Upper lobe of left lung (tissue), 6 donors: ENCODE data around the gene SPATA21. TPM values are rescaled to one million over a fixed set of nuclear protein-coding genes. Genes with fewer than 3 reads are reported as not detected.
A peak's percentile ranks its signal among the peaks of the same experiment; 100 is the strongest.

Source experiments
- ATAC-seq, 2 donors: fragments of 200-7000 bp; cut with Tn5 transposase; one replicate each; pipeline ENCODE4 v1.9.1; 2022; ENCODE audit warnings: mild to moderate bottlenecking in 2 of 2, moderate library complexity in 2 of 2; ENCODE audit not compliant: low FRiP score in 2 of 2
- DNase-seq, 2 donors: peaks; one replicate each; pipeline ENCODE4 v3.0.0-alpha.2; 2019 to 2020
- H3K27ac ChIP-seq, 4 donors: fragments of 200-600 bp; sonication (generic); one replicate each; pipeline ENCODE4 v1.5.1; 2016 to 2019
- H3K27me3 ChIP-seq, 4 donors: fragments of 200-600 bp; sonication (generic); one replicate each; pipeline ENCODE4 v1.5.1; 2017 to 2019
- H3K36me3 ChIP-seq, 4 donors: fragments of 200-600 bp; sonication (generic); one replicate each; pipeline ENCODE4 v1.5.1; 2016 to 2019
- H3K4me1 ChIP-seq, 4 donors: fragments of 200-600 bp; sonication (generic); one replicate each; pipeline ENCODE4 v1.5.1; 2018 to 2019
- H3K4me3 ChIP-seq, 4 donors: fragments of 200-600 bp; sonication (generic); one replicate each; pipeline ENCODE4 v1.5.1; 2017 to 2019; ENCODE audit warnings: mild to moderate bottlenecking in 2 of 4, moderate library complexity in 1 of 4
- H3K9me3 ChIP-seq, 4 donors: fragments of 200-600 bp; sonication (generic); one replicate each; pipeline ENCODE4 v1.5.1; 2018 to 2019
- CTCF ChIP-seq, 6 experiments: fragments of 450-650 bp in 4 of 6; fragments of 200-600 bp in 2 of 6; sonication (generic) in 2 of 6; IDR thresholded peaks; one replicate each; pipeline ENCODE4 v1.5.1; 2016 to 2019; ENCODE audit warnings: antibody characterized with exemption in 6 of 6
- EP300 ChIP-seq, 4 donors: sonication (generic); formaldehyde crosslinking; IDR thresholded peaks; one replicate each; pipeline ENCODE4 v1.5.1; 2017; ENCODE audit warnings: antibody characterized with exemption in 4 of 4, control low read depth in 2 of 4
- POLR2A ChIP-seq, 4 donors: fragments of 450-650 bp; IDR thresholded peaks; one replicate each; pipeline ENCODE4 v1.5.1; 2016 to 2017; ENCODE audit warnings: antibody characterized with exemption in 4 of 4, mild to moderate bottlenecking in 2 of 4
- POLR2AphosphoS5 ChIP-seq, 2 donors: sonication (generic); formaldehyde crosslinking; IDR thresholded peaks; one replicate each; pipeline ENCODE4 v1.5.1; 2017; ENCODE audit warnings: antibody characterized with exemption in 2 of 2
- WGBS, 2 donors: methylation state at CpG; one replicate each; pipeline ENCODE4 v1.1.5; 2017 to 2018; 5-methylcytosine and 5-hydroxymethylcytosine counted together
- total RNA-seq, 6 donors: library from RNA; depleted of rRNA in 4 of 6; stranded (reverse); fragments of >200 nt in 4 of 6; gene quantifications; one replicate each; pipeline versions ENCODE4 v1.1.0 to v1.2.1, GENCODE V29; 2016 to 2021
- donor health status: DM: no; HTN: no; CAD: no; lungs with moderate emphysema.
- donor health status: DM: no; HTN: yes; CAD: no; lungs with severe emphysema.

Gene SPATA21
- total RNA-seq, 6 donors from 2014 or later: not detected

- no peak overlapping the region for H3K4me3 ChIP-seq
- peaks cover 73 to 95% (median 83%) of the 10 kb centered on the region in 4 donors for H3K4me1 ChIP-seq
- H3K27ac ChIP-seq: peak overlapping the region in 2 of 4 donors; percentile 51 to 53
- H3K27me3 ChIP-seq: no peaks in the 10 kb centered on the region
- WGBS, 2 donors: 82 to 84% methylated on average over 3 of the region's 3 CpGs
- no peak for TF ChIP-seq EP300 (IDR thresholded peaks at IDR 0.05)
- TF ChIP-seq CTCF (IDR thresholded peaks at IDR 0.05): no peak
- TF ChIP-seq POLR2A (IDR thresholded peaks at IDR 0.05): no peak
- no peak for TF ChIP-seq POLR2AphosphoS5 (IDR thresholded peaks at IDR 0.05)
- DNase-seq (no peak), ATAC-seq (no peak)
- H3K9me3 ChIP-seq: no peaks in the 10 kb centered on the region
- H3K36me3 ChIP-seq: no peaks in the 10 kb centered on the region
These were observed 64.5 kb downstream of the SPATA21 start for GRCh38 chr1:16372535-16373285.

GRCh38 chr1:16371725-16372124, 65.5 kb downstream of the SPATA21 start:
- no peaks in the 10 kb centered on the region for H3K9me3 ChIP-seq
- no peak for TF ChIP-seq POLR2AphosphoS5 (IDR thresholded peaks at IDR 0.05)
- TF ChIP-seq CTCF (IDR thresholded peaks at IDR 0.05): no peak
- no peak for TF ChIP-seq POLR2A (IDR thresholded peaks at IDR 0.05)
- no peak for TF ChIP-seq EP300 (IDR thresholded peaks at IDR 0.05)
- ATAC-seq (no peak), DNase-seq (no peak)
- H3K4me3 ChIP-seq: no peak overlapping the region
- H3K27me3 ChIP-seq: no peaks in the 10 kb centered on the region
- H3K36me3 ChIP-seq: no peaks in the 10 kb centered on the region
- H3K27ac ChIP-seq: peak overlapping the region in 2 of 4 donors; percentile 51 to 53
- H3K4me1 ChIP-seq: peaks cover 65 to 85% (median 75%) of the 10 kb centered on the region in 4 donors
- WGBS, 2 donors: 77 to 79% methylated on average over 5 of the region's 5 CpGs

- ATAC-seq: no peak
- TF ChIP-seq CTCF (IDR thresholded peaks at IDR 0.05): no peak
- no peak for TF ChIP-seq POLR2A (IDR thresholded peaks at IDR 0.05)
- no peak for TF ChIP-seq EP300 (IDR thresholded peaks at IDR 0.05)
- TF ChIP-seq POLR2AphosphoS5 (IDR thresholded peaks at IDR 0.05): no peak
- Histone ChIP-seq H3K4me1 (peaks cover 54 to 84% (median 67%) of the 10 kb centered on the region in 4 donors), H3K4me3 (no peak overlapping the region), H3K36me3 (no peaks in the 10 kb centered on the region), H3K27ac (peak overlapping the region in 1 of 4 donors; percentile 98), H3K9me3 (no peaks in the 10 kb centered on the region), H3K27me3 (no peaks in the 10 kb centered on the region)
- 69 to 82% methylated on average over 4 of the region's 4 CpGs for WGBS, 2 donors
- DNase-seq: no peak
These were observed 67.4 kb downstream of the SPATA21 start for GRCh38 chr1:16369821-16370220.

- peak overlapping the region; percentile 96 to 99 (median 98) for H3K27ac ChIP-seq
- no peaks in the 10 kb centered on the region for H3K27me3 ChIP-seq
- TF ChIP-seq POLR2A (IDR thresholded peaks at IDR 0.05) (no peak), CTCF (IDR thresholded peaks at IDR 0.05) (no peak), POLR2AphosphoS5 (IDR thresholded peaks at IDR 0.05) (no peak), EP300 (IDR thresholded peaks at IDR 0.05) (no peak)
- WGBS, 2 donors: 3 to 4% methylated on average over 24 of the region's 24 CpGs
- H3K4me1 ChIP-seq: peaks cover 49 to 79% (median 58%) of the 10 kb centered on the region in 4 donors
- H3K36me3 ChIP-seq: no peaks in the 10 kb centered on the region
- DNase-seq: no peak
- no peak for ATAC-seq
- peak overlapping the region; percentile 65 to 91 (median 78) for H3K4me3 ChIP-seq
- no peaks in the 10 kb centered on the region for H3K9me3 ChIP-seq
These were observed 69.0 kb downstream of the SPATA21 start for GRCh38 chr1:16367968-16368890.
